Muscle layer of duodenum (tissue), 2 donors: ENCODE results near the gene CHN2.

Source experiments
- H3K27ac ChIP-seq: one replicate; pipeline ENCODE4 v1.7.0; 2013; ENCODE audit warnings: mild to moderate bottlenecking, low read length
- H3K27me3 ChIP-seq: one replicate; pipeline ENCODE4 v1.7.0; 2013; ENCODE audit warnings: low read depth, mild to moderate bottlenecking, control low read depth, low read length
- H3K36me3 ChIP-seq, 2 donors: one replicate each; pipeline ENCODE4 v1.7.0; 2013; ENCODE audit warnings: low read length in 2 of 2, control low read depth in 1 of 2, mild to moderate bottlenecking in 1 of 2; ENCODE audit not compliant: insufficient read depth in 2 of 2, control insufficient read depth in 1 of 2
- H3K4me1 ChIP-seq, 2 donors: one replicate each; pipeline ENCODE4 v1.7.0; 2013; ENCODE audit warnings: low read length in 2 of 2, mild to moderate bottlenecking in 2 of 2, control low read depth in 1 of 2, moderate library complexity in 1 of 2; ENCODE audit not compliant: insufficient read depth in 2 of 2, control insufficient read depth in 1 of 2
- H3K4me3 ChIP-seq, 2 donors: one replicate each; pipeline ENCODE4 v1.7.0; 2013; ENCODE audit warnings: low read length in 2 of 2, low read depth in 1 of 2, mild to moderate bottlenecking in 1 of 2
- H3K9me3 ChIP-seq, 2 donors: one replicate each; pipeline ENCODE4 v1.7.0; 2013; ENCODE audit warnings: low read length in 2 of 2, control low read depth in 1 of 2, mild to moderate bottlenecking in 1 of 2; ENCODE audit not compliant: control insufficient read depth in 1 of 2
- donor health status: healthy.

CHN2 gene

DNA sequence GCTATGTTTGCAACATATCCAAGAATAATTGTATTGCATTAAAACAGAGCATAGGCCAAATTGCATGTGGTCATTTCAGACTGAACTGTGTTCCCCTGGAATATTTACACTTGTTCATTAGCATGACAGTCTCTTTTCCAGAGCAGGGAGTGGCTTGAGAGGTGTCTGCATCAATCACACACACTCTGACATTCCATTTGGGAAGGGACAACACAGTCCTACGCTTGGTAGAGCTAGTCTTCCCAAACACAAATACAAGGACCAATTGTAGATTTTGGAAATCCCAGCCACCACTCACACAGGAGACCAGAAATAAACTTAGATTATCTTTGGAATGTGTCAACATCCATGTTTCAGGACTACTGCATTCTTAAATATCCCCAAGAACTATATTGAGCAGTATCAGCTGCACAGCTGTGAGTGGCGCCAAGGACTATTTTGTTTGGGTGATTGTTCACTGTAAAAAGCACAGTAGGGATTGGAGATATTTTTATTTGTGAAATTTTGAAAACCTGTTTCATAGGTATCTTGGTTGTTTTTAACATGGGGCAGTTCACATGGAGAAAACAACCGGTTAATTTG, 275.5 kb downstream of the CHN2 start:
- Histone ChIP-seq H3K36me3 (no peaks in the 10 kb centered on the region), H3K27me3 (no peaks in the 10 kb centered on the region), H3K9me3 (no peaks in the 10 kb centered on the region), H3K27ac (no peak overlapping the region), H3K4me3 (no peak overlapping the region), H3K4me1 (no peaks in the 10 kb centered on the region)

DNA sequence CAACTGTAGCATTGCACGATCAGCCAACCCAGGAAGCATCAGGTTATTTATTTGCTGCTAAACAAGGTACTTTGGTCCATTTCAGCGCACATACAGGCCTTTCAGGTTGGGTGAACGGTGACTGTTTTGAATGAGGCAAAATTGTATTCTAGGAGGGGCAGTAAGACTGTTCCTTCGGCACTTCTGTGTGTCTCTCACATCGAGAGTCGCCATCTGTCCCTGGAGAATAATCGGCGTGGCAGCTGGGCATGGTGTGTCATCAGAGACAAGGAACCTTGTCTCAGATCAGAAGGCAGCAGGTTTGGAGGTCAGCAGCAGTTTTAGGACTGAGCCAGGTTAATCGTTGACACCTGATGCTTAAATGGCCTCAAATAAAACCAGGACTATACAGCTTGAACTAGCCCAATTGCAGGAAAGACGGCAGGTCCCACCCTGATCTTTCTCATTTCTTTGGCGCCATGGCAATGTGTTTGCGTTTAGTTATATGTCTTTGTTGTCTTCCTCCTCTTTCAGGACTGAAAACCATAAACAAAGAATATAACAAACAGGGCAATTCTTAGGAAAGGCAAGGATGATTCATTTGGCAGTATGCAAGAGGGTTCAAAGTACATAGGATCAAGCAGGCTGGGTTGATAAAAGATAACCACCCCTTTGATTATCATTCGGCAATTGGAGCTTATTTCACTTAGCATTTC, 277.0 kb downstream of the CHN2 start:
- no peak overlapping the region for H3K4me3 ChIP-seq
- no peaks in the 10 kb centered on the region for H3K36me3 ChIP-seq
- H3K27me3 ChIP-seq: no peaks in the 10 kb centered on the region
- no peaks in the 10 kb centered on the region for H3K9me3 ChIP-seq
- no peaks in the 10 kb centered on the region for H3K4me1 ChIP-seq
- H3K27ac ChIP-seq: peak overlapping the region; percentile 16

DNA sequence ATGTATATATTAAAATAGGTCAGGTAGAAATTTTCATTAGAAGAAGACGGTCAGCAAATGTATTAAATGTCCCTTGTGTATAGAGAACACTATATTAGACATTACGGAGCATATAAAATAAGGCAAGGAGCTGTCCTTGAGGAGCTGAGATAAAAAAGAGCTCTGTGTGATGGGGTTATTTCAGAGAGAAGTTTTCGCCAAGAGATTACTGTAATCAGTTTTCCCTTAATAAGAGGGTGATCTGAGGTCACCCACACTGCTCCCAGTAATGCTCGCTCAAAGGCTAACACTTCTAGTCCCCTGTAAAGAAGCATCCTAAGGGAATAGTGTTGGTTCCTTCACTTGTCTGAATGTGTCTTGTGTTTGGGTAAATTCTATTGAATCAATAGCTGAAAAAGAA, 282.3 kb downstream of the CHN2 start:
- no peak overlapping the region for H3K27ac ChIP-seq
- no peaks in the 10 kb centered on the region for H3K36me3 ChIP-seq
- H3K4me1 ChIP-seq: peaks cover 7 to 16% of the 10 kb centered on the region in 2 donors
- H3K4me3 ChIP-seq: no peak overlapping the region
- no peaks in the 10 kb centered on the region for H3K9me3 ChIP-seq
- no peaks in the 10 kb centered on the region for H3K27me3 ChIP-seq

DNA sequence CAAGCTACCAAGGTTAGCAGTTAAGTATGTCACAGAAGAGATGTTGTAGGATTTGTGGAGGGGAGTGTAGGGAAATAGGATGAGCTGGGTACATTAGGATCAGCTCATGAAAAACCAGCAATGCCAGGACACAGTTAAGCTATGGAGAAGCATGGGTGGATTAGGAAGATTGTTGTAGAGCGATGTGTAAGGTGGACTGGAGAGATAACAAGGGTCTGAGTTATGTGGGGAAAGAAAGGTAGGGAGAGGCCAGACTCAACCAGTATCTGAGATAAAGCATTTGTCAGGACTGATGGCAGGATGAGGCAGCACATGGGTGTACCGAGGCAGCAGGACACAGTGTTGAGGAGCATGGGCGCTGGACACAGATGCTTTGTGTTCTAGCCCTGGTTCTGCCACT, 283.7 kb downstream of the CHN2 start:
- Histone ChIP-seq H3K9me3 (no peaks in the 10 kb centered on the region), H3K27ac (no peak overlapping the region), H3K4me3 (no peak overlapping the region), H3K27me3 (no peaks in the 10 kb centered on the region), H3K4me1 (peaks cover 7 to 16% of the 10 kb centered on the region in 2 donors), H3K36me3 (no peaks in the 10 kb centered on the region)

DNA sequence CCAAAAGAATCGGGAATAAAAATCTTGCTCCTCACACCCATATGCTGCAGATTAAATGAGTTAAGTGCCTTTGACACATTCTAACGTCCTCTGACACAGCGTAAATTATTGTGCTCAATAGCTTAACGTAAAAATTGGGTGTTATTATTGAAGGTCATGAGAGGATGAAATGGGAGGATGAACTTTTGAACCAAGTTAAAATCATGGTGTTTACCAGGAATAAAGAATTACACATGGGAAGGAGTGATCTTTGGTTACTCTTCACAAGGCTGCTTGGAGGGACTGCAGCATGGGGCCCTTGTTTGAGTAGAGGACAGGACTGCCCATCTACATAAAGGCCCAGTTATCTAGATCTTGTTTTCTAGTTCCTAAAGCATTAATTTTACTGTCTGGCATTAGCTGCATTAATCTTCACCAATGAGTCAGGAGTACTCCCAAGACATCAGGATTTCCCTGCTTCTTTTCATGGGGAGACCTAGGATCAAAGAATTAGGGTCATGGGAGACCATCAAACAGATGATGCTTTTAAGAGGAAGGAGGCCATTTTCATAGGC, 284.2 kb downstream of the CHN2 start:
- peaks cover 7 to 16% of the 10 kb centered on the region in 2 donors for H3K4me1 ChIP-seq
- no peak overlapping the region for H3K27ac ChIP-seq
- no peak overlapping the region for H3K4me3 ChIP-seq
- H3K27me3 ChIP-seq: no peaks in the 10 kb centered on the region
- H3K9me3 ChIP-seq: no peaks in the 10 kb centered on the region
- no peaks in the 10 kb centered on the region for H3K36me3 ChIP-seq

DNA sequence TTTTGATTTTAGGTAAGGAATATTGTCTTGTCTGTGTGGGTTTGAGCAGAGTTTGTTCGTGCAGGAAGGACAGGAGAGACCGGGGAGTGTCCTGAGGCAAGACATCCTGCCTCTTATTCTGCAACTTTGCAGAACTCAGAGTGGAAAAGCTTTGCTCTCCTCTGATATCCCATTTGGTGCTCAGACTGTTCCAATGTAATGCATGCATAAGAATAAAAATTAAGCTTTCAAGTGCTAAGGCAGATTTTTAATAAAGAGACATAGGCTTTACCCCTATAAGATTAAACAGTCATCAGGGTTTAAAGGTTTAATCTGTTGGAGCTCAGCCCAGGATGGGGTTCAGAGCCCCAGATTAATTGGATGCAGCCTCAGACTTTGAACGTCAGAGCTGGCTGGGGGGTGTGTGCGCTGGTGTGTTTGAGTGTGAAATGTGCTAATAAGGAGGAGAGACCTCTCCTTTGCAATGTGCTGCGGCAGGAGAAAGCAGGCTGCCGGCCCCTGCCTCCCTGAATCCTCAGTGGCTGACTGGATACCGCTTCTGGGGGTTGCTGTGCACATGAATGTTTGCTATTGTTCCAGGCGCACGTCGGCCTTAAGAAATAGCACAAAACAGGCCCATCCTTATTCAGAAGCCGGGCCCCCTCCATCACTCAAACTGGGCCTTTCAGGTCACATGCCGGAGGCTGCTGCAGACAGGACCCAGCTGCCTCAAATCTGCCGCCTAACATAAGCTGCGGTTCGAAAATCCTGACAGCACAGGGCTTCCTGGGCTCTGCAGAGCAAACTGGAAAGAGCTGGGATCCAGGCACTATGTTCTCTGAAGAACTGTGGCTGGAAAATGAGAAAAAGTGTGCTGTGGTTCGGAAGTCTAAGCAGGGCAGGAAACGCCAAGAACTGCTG, 285.0 kb downstream of the CHN2 start:
- Histone ChIP-seq H3K9me3 (no peaks in the 10 kb centered on the region), H3K36me3 (no peaks in the 10 kb centered on the region), H3K4me3 (peak overlapping the region; percentile 52 to 60), H3K27me3 (no peaks in the 10 kb centered on the region), H3K27ac (peak overlapping the region; percentile 71), H3K4me1 (peaks cover 7 to 21% of the 10 kb centered on the region in 2 donors)

DNA sequence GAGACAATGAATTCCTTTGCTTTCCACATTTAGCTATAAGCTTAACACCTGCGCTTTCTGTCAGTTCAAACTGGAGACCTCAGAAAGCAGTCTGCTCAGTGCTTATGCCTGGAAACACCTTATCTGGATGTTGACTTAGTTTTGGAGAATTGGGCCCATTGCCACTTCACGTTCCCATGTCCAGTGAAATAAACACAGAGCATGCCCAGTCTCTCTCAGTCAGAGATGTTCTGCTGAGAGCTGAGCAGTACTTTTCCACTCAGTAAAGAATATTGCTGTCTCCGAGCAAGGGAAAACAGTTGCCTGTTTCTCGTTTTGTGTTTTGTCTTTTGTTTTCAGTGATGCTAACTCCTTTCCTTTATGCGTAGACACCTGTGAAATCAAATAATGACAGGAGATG, 285.9 kb downstream of the CHN2 start:
- H3K27ac ChIP-seq: peak overlapping the region; percentile 71
- H3K9me3 ChIP-seq: no peaks in the 10 kb centered on the region
- peaks cover 10 to 28% of the 10 kb centered on the region in 2 donors for H3K4me1 ChIP-seq
- peak overlapping the region; percentile 52 to 60 for H3K4me3 ChIP-seq
- H3K27me3 ChIP-seq: no peaks in the 10 kb centered on the region
- H3K36me3 ChIP-seq: no peaks in the 10 kb centered on the region

DNA sequence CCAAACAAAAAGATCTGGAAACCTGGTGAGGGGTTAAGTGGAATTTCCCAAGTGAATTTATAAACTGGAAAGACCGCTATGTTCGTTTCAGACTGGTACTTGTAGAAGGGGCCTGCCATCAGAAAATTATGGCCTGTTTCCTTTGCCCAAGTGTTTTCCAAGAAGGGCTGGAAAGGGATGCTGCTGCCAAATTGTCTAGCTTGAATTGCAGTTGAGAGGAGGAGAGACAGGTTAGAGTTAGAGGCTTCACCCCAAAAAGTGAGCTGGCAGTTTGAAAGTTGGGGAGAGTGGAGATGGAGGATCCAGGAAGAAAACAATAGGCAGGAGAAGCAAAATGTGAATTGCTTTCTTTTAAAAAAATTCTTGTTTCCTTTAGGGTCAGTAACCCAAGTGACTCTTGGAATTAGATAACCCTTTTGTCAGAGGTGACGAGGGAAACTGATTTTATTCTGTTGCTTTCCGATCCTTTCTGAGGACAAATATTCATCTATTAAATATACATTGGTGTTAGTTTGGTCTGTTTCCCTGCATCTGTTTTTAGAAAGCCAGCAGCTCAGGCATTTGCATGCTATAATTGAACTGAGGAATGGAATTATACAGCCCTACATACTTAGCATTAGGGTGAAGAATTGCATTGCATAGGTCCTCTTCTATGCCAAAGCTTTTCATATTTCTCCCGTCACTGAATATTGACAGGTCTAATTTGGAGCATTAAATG, 286.5 kb downstream of the CHN2 start:
- H3K27ac ChIP-seq: peak overlapping the region; percentile 71

DNA sequence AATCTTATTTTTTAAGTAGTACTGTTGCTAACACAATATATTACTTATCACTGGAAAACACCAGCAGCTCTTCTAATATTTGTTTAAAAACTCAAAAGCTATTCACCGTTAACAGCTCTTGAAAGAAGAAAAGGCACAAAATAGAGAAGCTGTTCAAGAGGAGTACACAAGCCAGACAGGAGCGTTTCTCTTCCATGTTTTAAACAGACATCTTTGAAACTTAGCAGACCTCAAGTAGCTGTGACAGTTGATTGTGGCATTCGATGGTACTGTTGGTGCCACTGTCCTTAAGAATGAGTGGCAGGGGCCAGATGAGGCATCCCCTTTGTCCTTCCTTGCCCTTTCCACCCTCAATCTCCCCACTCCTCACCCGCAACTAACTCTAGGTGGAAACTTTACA, 287.5 kb downstream of the CHN2 start:
- Histone ChIP-seq H3K27me3 (peaks cover 2% of the 10 kb centered on the region), H3K4me3 (peak overlapping the region; percentile 16 to 40), H3K27ac (peak overlapping the region; percentile 35), H3K4me1 (peaks cover 18 to 40% of the 10 kb centered on the region in 2 donors), H3K36me3 (no peaks in the 10 kb centered on the region), H3K9me3 (no peaks in the 10 kb centered on the region)

More for the DNA sequence above, 286.5 kb downstream of the CHN2 start:
- Histone ChIP-seq H3K36me3 (no peaks in the 10 kb centered on the region), H3K4me1 (peaks cover 17 to 33% of the 10 kb centered on the region in 2 donors), H3K4me3 (peak overlapping the region; percentile 52 to 60), H3K9me3 (no peaks in the 10 kb centered on the region), H3K27me3 (peaks cover 2% of the 10 kb centered on the region)

DNA sequence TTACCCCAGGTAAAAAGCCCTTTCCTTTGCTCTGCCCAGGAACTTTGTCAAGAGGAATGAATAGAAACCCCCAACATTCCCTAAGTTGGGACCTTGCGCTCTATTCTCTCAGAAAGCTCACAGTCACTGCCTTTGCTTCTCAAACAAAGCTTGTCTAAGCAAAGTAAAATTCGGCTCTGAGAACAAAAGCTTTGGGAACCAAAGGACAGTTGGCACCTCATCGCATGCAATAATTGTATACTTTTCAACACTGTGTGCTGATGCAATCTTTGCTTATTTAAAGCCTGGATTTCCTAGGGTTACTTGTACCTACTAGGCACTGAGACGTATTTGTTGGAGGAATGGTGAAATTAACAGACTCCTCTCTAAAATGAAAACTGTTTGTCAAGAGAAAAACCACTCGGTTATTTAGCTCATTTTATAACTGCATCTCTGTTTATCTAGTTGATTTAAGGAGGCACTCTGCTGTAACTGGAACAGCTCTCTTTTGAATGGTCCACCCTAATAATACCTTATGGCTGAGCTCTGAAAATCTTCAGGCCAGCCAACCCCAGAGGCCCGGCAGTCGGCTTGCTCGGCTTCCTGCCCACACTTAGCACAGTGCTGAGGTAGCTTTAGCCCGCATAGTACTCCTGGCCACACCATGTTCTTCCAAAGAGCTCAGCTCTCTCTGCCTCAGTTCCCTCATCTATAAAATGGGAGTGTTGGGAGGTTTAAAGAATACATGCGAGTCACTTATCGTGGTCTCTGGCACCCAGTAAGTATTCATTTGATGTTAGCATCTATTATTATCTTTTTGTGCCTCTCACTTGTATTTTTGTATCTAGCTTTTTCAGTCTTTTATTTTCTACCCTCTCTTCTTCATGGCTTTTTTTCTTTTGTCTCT, 288.9 kb downstream of the CHN2 start:
- Histone ChIP-seq H3K4me1 (peaks cover 18 to 51% of the 10 kb centered on the region in 2 donors), H3K27ac (peak overlapping the region; percentile 43), H3K9me3 (no peaks in the 10 kb centered on the region), H3K36me3 (no peaks in the 10 kb centered on the region), H3K27me3 (peaks cover 2% of the 10 kb centered on the region), H3K4me3 (peak overlapping the region; percentile 3 to 27)
